Thyroid gland (tissue), 4 donors: Measurements from ENCODE around the gene KIAA1191. TPM values are rescaled to one million over a fixed set of nuclear protein-coding genes. Genes with fewer than 3 reads are reported as not detected.

Experiments
- DNase-seq, 2 donors: peaks; one replicate each; pipeline ENCODE4 v3.0.0-alpha.2; 2019
- H3K27ac ChIP-seq, 3 donors: fragments of 200-600 bp; sonication (generic); 1 replicate in 2 of 3; 2 replicates in 1 of 3; pipeline ENCODE4 v1.5.1; 2016 to 2019; ENCODE audit warnings: mild to moderate bottlenecking in 1 of 3, moderate library complexity in 1 of 3
- H3K27me3 ChIP-seq: fragments of 200-600 bp; sonication (generic); one replicate; pipeline ENCODE4 v1.5.1; 2019
- H3K36me3 ChIP-seq, 2 donors: fragments of 200-600 bp; sonication (generic); one replicate each; pipeline ENCODE4 v1.5.1; 2016 to 2019
- H3K4me1 ChIP-seq, 2 donors: fragments of 200-600 bp; sonication (generic); one replicate each; pipeline ENCODE4 v1.5.1; 2017 to 2019
- H3K4me3 ChIP-seq, 3 donors: fragments of 200-600 bp; sonication (generic); replicated peaks in 1 of 3; 1 replicate in 2 of 3; 2 replicates in 1 of 3; pipeline ENCODE4 v1.5.1; 2016; ENCODE audit warnings: mild to moderate bottlenecking in 1 of 3
- H3K9me3 ChIP-seq: fragments of 200-600 bp; sonication (generic); one replicate; pipeline ENCODE4 v1.5.1; 2017
- POLR2A ChIP-seq, 2 donors: fragments of 450-650 bp; IDR thresholded peaks; one replicate each; pipeline ENCODE4 v1.6.1; 2017; ENCODE audit warnings: antibody characterized with exemption in 2 of 2, mild to moderate bottlenecking in 2 of 2, moderate library complexity in 1 of 2
- WGBS, 2 donors: methylation state at CpG; one replicate each; pipeline ENCODE4 v1.1.5; 2017; 5-methylcytosine and 5-hydroxymethylcytosine counted together
- intact Hi-C: fragments of 100-400 bp; cut with DNase I; formaldehyde crosslinking; loops from one replicate; pipeline ENCODE4 v1.15.1; 2023
- total RNA-seq, 4 donors: library from RNA; depleted of rRNA; stranded (reverse); fragments of >200 nt; gene quantifications; one replicate each; pipeline ENCODE4 v1.2.3, GENCODE V29; 2016
- TF ChIP-seq, protein P1 (sequence below), 6 experiments: fragments of 200-600 bp in 3 of 6; fragments of 450-650 bp in 3 of 6; sonication (generic) in 3 of 6; IDR thresholded peaks; one replicate each; pipeline ENCODE4 v1.5.1; 2016 to 2019; ENCODE audit warnings: antibody characterized with exemption in 6 of 6, mild to moderate bottlenecking in 2 of 6, inconsistent platforms in 1 of 6, moderate library complexity in 1 of 6

Gene KIAA1191
- total RNA-seq, 4 donors from 2014 or later, result 107 to 134 (median 119) TPM

- intact Hi-C loops, result no loop called here
- H3K36me3 ChIP-seq, result peaks cover 17 to 18% of the 10 kb centered on the region in 2 donors
- DNase-seq, result peak; percentile 64 to 66
- H3K4me1 ChIP-seq, result peaks cover 8 to 26% of the 10 kb centered on the region in 2 donors
- no peaks in the 10 kb centered on the region for H3K9me3 ChIP-seq
- no peak for TF ChIP-seq POLR2A (IDR thresholded peaks at IDR 0.05)
- TF ChIP-seq, protein P1, sequence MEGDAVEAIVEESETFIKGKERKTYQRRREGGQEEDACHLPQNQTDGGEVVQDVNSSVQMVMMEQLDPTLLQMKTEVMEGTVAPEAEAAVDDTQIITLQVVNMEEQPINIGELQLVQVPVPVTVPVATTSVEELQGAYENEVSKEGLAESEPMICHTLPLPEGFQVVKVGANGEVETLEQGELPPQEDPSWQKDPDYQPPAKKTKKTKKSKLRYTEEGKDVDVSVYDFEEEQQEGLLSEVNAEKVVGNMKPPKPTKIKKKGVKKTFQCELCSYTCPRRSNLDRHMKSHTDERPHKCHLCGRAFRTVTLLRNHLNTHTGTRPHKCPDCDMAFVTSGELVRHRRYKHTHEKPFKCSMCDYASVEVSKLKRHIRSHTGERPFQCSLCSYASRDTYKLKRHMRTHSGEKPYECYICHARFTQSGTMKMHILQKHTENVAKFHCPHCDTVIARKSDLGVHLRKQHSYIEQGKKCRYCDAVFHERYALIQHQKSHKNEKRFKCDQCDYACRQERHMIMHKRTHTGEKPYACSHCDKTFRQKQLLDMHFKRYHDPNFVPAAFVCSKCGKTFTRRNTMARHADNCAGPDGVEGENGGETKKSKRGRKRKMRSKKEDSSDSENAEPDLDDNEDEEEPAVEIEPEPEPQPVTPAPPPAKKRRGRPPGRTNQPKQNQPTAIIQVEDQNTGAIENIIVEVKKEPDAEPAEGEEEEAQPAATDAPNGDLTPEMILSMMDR (IDR thresholded peaks at IDR 0.05), result no peak
- H3K27ac ChIP-seq, result no peak overlapping the region
- H3K4me3 ChIP-seq, result no peak overlapping the region
- no peaks in the 10 kb centered on the region for H3K27me3 ChIP-seq
- WGBS, 2 donors, result 68 to 81% methylated on average over 16 of the region's 16 CpGs
Observed at GRCh38 chr5:176355400-176356178, 6.0 kb downstream of the KIAA1191 start.

- WGBS, 2 donors, result 95% methylated on average over 4 of the region's 4 CpGs
- no peak for DNase-seq
Observed at GRCh38 chr5:176353533-176353932, 8.0 kb downstream of the KIAA1191 start.

DNA sequence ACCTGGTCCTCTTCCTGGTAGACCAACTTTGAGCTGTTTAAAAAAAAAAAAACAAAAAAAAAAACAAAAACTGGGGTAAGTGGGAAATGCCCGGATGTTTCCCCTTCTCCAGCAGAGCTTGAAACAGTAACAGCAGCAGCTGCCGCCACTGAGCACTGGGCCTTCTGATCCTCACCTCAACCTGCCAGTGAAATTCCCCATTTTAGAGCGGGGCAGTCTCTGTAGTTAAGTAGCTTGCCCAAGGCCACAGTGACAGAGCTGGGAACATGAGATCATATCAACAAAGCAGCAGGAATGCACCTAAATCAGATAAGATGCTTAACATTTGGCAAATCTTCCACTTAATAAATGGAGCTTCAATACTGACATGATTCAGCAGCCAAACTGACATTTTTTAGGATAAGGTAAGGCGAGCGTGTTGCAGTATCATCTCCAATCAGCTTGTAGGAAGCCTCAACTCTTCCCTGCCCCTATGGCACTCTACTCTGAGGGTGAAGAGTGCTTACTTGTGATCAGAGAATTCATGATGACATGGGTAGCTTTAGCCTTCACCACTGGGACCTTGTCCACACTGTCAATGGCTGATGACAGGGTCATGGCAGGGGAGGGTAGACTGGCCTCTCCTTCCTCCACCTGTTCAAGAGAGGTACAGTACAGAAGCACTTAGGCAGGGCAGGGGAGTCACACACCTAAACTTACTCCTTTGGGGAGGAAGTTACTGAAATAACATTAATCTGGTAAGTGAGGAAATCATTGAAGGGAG, 9.3 kb downstream of the KIAA1191 start:
- Histone ChIP-seq H3K27me3 (no peaks in the 10 kb centered on the region), H3K27ac (no peak overlapping the region), H3K4me1 (peaks cover 7 to 24% of the 10 kb centered on the region in 2 donors), H3K4me3 (no peak overlapping the region), H3K9me3 (no peaks in the 10 kb centered on the region), H3K36me3 (peaks cover 29 to 34% of the 10 kb centered on the region in 2 donors)
- peak; percentile 12 to 13 for DNase-seq
- intact Hi-C loops, result no loop called here
- TF ChIP-seq, protein P1 (IDR thresholded peaks at IDR 0.05), result no peak
- no peak for TF ChIP-seq POLR2A (IDR thresholded peaks at IDR 0.05)
- WGBS, 2 donors, result 78 to 90% methylated on average over 5 of the region's 5 CpGs

More at GRCh38 chr5:176353533-176353932, 8.0 kb downstream of the KIAA1191 start:
- TF ChIP-seq, protein P1 (IDR thresholded peaks at IDR 0.05), result no peak
- no peak for TF ChIP-seq POLR2A (IDR thresholded peaks at IDR 0.05)
- no peaks in the 10 kb centered on the region for H3K9me3 ChIP-seq
- H3K27me3 ChIP-seq, result no peaks in the 10 kb centered on the region
- H3K27ac ChIP-seq, result no peak overlapping the region
- intact Hi-C loops, result no loop called here
- peaks cover 19 to 21% of the 10 kb centered on the region in 2 donors for H3K36me3 ChIP-seq
- no peak overlapping the region for H3K4me3 ChIP-seq
- H3K4me1 ChIP-seq, result peaks cover 7 to 24% of the 10 kb centered on the region in 2 donors

- Histone ChIP-seq H3K4me3 (no peak overlapping the region), H3K27me3 (no peaks in the 10 kb centered on the region), H3K9me3 (no peaks in the 10 kb centered on the region), H3K27ac (peak overlapping the region in 1 of 3 donors; percentile 14), H3K36me3 (peaks cover 46 to 51% of the 10 kb centered on the region in 2 donors), H3K4me1 (peaks cover 7 to 13% of the 10 kb centered on the region in 2 donors)
- TF ChIP-seq, protein P1 (IDR thresholded peaks at IDR 0.05), result no peak
- TF ChIP-seq POLR2A (IDR thresholded peaks at IDR 0.05), result no peak
- intact Hi-C loops, result no loop called here
- WGBS, 2 donors, result 34 to 50% methylated on average over 7 to 8 of the region's 8 CpGs
- DNase-seq, result peak; percentile 76 to 82
Observed at GRCh38 chr5:176350416-176350815, 11.1 kb downstream of the KIAA1191 start.
